ENCODE data around the gene MTERF2.

The MTERF2 gene

DNA sequence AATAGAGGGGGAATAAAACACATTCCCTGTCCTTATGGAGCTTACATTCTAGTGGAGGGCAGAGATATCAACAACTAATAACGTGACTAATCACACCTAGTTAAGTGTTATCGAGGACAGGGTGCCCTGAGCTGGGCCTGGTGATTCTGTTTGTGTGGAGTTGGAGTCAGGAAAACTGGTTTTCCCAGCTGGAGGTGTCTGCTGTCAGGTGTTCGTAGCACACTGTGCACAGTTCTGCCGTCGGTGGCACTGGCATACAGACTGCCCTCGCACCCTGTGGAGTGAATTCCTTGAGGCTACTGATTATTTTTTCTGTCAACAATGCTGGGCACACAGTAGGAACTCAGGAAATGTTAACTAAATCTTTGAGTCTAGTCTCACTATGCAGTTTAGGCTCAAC lies 900 bp upstream of the MTERF2 start:
- H3K4me3 ChIP-seq (ENCODE audit: low read length), result no peak overlapping the region
- no peak for DNase-seq (ENCODE audit: low read depth)
- TF ChIP-seq, protein P1, sequence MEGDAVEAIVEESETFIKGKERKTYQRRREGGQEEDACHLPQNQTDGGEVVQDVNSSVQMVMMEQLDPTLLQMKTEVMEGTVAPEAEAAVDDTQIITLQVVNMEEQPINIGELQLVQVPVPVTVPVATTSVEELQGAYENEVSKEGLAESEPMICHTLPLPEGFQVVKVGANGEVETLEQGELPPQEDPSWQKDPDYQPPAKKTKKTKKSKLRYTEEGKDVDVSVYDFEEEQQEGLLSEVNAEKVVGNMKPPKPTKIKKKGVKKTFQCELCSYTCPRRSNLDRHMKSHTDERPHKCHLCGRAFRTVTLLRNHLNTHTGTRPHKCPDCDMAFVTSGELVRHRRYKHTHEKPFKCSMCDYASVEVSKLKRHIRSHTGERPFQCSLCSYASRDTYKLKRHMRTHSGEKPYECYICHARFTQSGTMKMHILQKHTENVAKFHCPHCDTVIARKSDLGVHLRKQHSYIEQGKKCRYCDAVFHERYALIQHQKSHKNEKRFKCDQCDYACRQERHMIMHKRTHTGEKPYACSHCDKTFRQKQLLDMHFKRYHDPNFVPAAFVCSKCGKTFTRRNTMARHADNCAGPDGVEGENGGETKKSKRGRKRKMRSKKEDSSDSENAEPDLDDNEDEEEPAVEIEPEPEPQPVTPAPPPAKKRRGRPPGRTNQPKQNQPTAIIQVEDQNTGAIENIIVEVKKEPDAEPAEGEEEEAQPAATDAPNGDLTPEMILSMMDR (conservative IDR thresholded peaks at IDR 0.05; ENCODE audit: low read length), result no peak

DNA sequence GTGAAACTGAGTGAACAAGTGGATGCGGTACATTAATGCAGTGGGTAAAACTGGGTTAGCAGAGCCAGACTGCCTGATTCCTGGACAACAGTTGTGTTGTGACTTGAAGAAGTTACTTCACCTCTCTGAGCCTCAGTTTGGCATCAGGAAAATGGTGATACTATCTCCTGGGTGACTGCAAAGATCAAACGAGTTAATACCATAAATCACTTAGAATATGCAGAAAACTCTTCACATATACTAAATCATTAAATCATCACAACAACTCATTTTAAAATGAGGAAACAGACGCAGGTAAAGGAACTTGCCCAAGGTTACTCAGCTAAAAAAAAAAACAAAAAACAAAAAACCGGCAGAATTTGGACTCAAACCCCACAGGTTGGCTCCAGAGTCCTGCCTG lies 811 bp downstream of the MTERF2 start:
- no peak for DNase-seq (ENCODE audit: low read depth)
- TF ChIP-seq, protein P1 (conservative IDR thresholded peaks at IDR 0.05; ENCODE audit: low read length), result no peak
- H3K4me3 ChIP-seq (ENCODE audit: low read length), result peak overlapping the region; percentile 77

DNA sequence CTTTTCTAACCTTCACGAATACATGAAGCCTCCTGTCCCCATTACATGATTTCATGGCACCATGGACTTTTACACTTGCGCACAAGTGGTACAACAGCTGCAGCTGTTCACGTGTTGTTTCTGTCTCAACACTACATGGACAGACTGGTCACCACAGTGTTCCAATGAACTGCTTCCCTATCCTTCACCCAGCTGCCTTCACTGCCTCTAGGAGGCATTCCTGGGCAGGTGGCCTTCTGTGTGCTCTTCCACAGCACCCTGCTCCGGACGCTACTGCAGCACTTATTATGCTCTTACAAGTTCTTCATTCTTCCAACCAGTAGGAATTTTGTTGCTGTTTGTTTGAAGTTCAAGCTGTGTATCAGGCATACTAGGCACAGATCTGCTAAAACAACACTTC lies 1.5 kb downstream of the MTERF2 start:
- no peak overlapping the region for H3K4me3 ChIP-seq (ENCODE audit: low read length)

DNA sequence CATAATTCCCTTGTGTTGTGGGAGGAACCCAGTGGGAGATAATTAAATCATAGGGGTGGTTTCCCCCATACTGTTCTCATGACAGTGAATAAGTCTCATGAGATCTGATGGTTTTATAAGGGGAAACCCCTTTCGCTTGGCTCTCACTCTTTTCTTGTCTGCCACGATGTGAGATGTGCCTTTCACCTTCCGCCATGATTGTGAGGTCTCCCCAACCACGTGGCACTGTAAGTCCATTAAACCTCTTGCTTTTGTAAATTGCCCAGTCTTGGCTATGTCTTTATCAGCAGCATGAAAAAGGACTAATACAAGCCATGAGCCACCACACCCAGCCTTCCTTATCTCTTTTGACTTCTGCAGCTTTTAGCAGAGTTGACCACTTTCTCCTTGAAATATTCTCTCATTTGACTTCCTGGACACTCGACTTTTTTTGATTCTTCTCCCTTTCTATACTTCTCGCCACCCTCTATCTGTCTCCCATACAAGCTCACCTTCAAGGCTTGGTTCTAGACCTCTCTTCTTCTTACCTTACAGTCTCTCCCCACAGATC lies 2.3 kb downstream of the MTERF2 start:
- H3K4me3 ChIP-seq (ENCODE audit: low read length), result no peak overlapping the region
- TF ChIP-seq, protein P1 (conservative IDR thresholded peaks at IDR 0.05; ENCODE audit: low read length), result no peak
- no peak for DNase-seq (ENCODE audit: low read depth)

More for the DNA sequence above, 1.5 kb downstream of the MTERF2 start:
- TF ChIP-seq, protein P1 (conservative IDR thresholded peaks at IDR 0.05; ENCODE audit: low read length), result no peak
- DNase-seq (ENCODE audit: low read depth), result no peak

DNA sequence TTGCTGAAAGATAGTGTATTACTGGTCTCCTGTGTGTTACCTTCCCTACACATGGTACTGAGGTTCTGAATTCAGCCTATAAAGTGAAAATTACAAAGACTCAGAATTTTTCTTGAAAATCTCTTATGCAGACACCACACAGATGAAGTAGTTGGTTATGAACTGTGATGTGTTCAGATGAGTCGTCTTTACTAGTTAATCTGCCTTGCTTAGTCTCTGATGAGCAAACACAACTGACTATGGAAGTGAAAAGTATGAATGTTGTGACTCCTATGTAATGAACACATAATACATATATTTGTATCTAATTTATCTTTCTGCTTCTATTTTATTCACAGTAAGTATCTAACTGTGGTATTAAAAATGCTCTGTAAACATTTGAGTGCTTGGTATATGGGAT lies 4.7 kb downstream of the MTERF2 start:
- DNase-seq (ENCODE audit: low read depth), result no peak
- TF ChIP-seq, protein P1 (conservative IDR thresholded peaks at IDR 0.05; ENCODE audit: low read length), result no peak

DNA sequence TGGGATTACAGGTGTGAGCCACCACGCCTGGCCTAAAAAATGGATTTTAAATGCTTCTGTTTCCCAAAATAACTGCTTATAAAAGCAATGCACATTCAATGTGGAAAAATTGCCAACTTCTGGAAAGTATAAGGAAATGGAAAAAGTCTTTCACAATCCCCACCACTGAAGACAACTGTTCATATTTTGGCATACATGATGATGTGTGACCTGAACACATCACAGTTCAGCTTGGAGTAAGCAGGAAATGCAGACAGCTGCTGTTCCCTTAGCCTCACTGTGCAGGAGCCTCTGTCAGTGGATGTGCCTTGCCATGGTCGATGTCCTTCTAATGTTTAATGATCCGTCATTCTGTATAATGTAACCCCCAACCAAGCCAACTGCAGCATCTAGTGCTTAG lies 5.2 kb downstream of the MTERF2 start:
- TF ChIP-seq, protein P1 (conservative IDR thresholded peaks at IDR 0.05; ENCODE audit: low read length), result no peak
- DNase-seq (ENCODE audit: low read depth), result peak; percentile 54
- no peak overlapping the region for H3K4me3 ChIP-seq (ENCODE audit: low read length)

More for the DNA sequence above, 4.7 kb downstream of the MTERF2 start:
- no peak overlapping the region for H3K4me3 ChIP-seq (ENCODE audit: low read length)

DNA sequence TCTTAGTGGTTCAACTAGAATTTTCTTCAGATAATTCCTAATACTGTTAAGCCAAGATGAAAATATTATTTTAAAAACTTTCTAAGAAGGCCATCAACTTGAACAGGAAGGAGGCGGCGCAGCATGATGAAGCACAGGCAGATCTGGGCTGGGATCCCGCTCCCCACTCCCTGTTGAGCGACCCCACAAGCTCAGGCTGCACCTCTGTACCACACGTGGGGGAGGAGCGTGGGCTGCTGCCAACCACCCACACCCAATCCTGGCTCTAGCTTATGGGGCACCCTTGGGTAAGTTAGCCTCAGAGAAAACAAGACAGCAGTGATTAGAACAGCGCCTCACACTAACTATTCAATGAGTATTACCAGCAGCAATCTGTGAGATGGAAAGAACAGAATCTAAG lies 6.0 kb downstream of the MTERF2 start:
- no peak overlapping the region for H3K4me3 ChIP-seq (ENCODE audit: low read length)
- no peak for DNase-seq (ENCODE audit: low read depth)
- TF ChIP-seq, protein P1 (conservative IDR thresholded peaks at IDR 0.05; ENCODE audit: low read length), result no peak

Measured in AG10803 (cell line).